H9 (cell line): ENCODE measurements around the gene RAD23B. TPM values are rescaled to one million over a fixed set of nuclear protein-coding genes. Genes with fewer than 3 reads are reported as not detected.

Experiments used
- DNase-seq: peaks from one replicate; pipeline ENCODE4 v3.0.0-alpha.2; 2017
- H2AFZ ChIP-seq: one replicate; pipeline ENCODE4 v1.6.1; 2013; ENCODE audit warnings: mild to moderate bottlenecking, low read length, control low read depth, moderate library complexity
- H2AK5ac ChIP-seq: 2 replicates; pipeline ENCODE4 v1.6.1; 2013; ENCODE audit warnings: low read length, control low read depth, mixed read lengths; ENCODE audit not compliant: insufficient read length
- H2BK120ac ChIP-seq: one replicate; pipeline ENCODE4 v1.6.1; 2013; ENCODE audit warnings: low read depth, mild to moderate bottlenecking, low read length, control low read depth, inconsistent platforms; ENCODE audit not compliant: poor library complexity, severe bottlenecking
- H2BK12ac ChIP-seq: 2 replicates; pipeline ENCODE4 v1.6.1; 2013; ENCODE audit warnings: low read length, control low read depth, mixed read lengths, low read depth; ENCODE audit not compliant: insufficient read length
- H2BK15ac ChIP-seq: 2 replicates; pipeline ENCODE4 v1.6.1; 2013; ENCODE audit warnings: low read depth, low read length, control low read depth
- H2BK20ac ChIP-seq: one replicate; pipeline ENCODE4 v1.6.1; 2013; ENCODE audit warnings: low read depth, mild to moderate bottlenecking, low read length, control low read depth, inconsistent platforms; ENCODE audit not compliant: poor library complexity, severe bottlenecking
- H2BK5ac ChIP-seq: 2 replicates; pipeline ENCODE4 v1.6.1; 2013; ENCODE audit warnings: low read length, control low read depth, mixed read lengths; ENCODE audit not compliant: insufficient read length
- H3K14ac ChIP-seq: 2 replicates; pipeline ENCODE4 v1.6.1; 2013; ENCODE audit warnings: low read length, control low read depth; ENCODE audit not compliant: insufficient read depth
- H3K18ac ChIP-seq: 2 replicates; pipeline ENCODE4 v1.6.1; 2013; ENCODE audit warnings: low read depth, mild to moderate bottlenecking, mixed read lengths, low read length, control low read depth; ENCODE audit not compliant: insufficient read length
- H3K23ac ChIP-seq: 2 replicates; pipeline ENCODE4 v1.6.1; 2013; ENCODE audit warnings: low read length, control low read depth, mixed read lengths, low read depth; ENCODE audit not compliant: insufficient read length
- H3K23me2 ChIP-seq: 2 replicates; pipeline ENCODE4 v1.6.1; 2013; ENCODE audit warnings: low read depth, mild to moderate bottlenecking, mixed read lengths, low read length, control low read depth; ENCODE audit not compliant: insufficient read length, poor library complexity, severe bottlenecking
- H3K27ac ChIP-seq: 2 replicates; pipeline ENCODE4 v1.5.1; 2013; ENCODE audit warnings: low read length, control low read depth, mixed read lengths, low read depth; ENCODE audit not compliant: insufficient read length
- H3K27me3 ChIP-seq: 2 replicates; pipeline ENCODE4 v1.6.1; 2013; ENCODE audit warnings: low read length, control low read depth, inconsistent platforms; ENCODE audit not compliant: insufficient read depth
- H3K4ac ChIP-seq: 2 replicates; pipeline ENCODE4 v1.6.1; 2013; ENCODE audit warnings: low read depth, mild to moderate bottlenecking, control low read depth, inconsistent platforms, low read length, moderate library complexity
- H3K4me1 ChIP-seq: 2 replicates; pipeline ENCODE4 v1.6.1; 2013; ENCODE audit warnings: low read length, control low read depth, inconsistent platforms; ENCODE audit not compliant: insufficient read depth
- H3K4me2 ChIP-seq: 2 replicates; pipeline ENCODE4 v1.6.1; 2013; ENCODE audit warnings: low read length, control low read depth, mixed read lengths; ENCODE audit not compliant: insufficient read length, insufficient read depth
- H3K56ac ChIP-seq: 2 replicates; pipeline ENCODE4 v1.6.1; 2013; ENCODE audit warnings: low read depth, mild to moderate bottlenecking, mixed read lengths, low read length, control low read depth; ENCODE audit not compliant: insufficient read length
- H3K79me1 ChIP-seq: 2 replicates; pipeline ENCODE4 v1.6.1; 2013; ENCODE audit warnings: low read depth, mild to moderate bottlenecking, moderate library complexity, low read length, control low read depth, inconsistent platforms; ENCODE audit not compliant: insufficient read depth, poor library complexity, severe bottlenecking
- H3K79me2 ChIP-seq: 2 replicates; pipeline ENCODE4 v1.6.1; 2013; ENCODE audit warnings: low read length, control low read depth, inconsistent platforms; ENCODE audit not compliant: insufficient read depth
- H3K9ac ChIP-seq: 2 replicates; pipeline ENCODE4 v1.6.1; 2013; ENCODE audit warnings: low read length, control low read depth, mixed read lengths; ENCODE audit not compliant: insufficient read length; ENCODE audit errors: extremely low read depth
- H3K9me3 ChIP-seq: one replicate; pipeline ENCODE4 v1.6.1; 2013; ENCODE audit warnings: low read depth, low read length, inconsistent platforms; ENCODE audit not compliant: control insufficient read depth
- H3T11ph ChIP-seq: one replicate; pipeline ENCODE4 v1.6.1; 2013; ENCODE audit warnings: mild to moderate bottlenecking, low read length, control low read depth, inconsistent platforms
- H4K20me1 ChIP-seq: one replicate; pipeline ENCODE4 v1.6.1; 2013; ENCODE audit not compliant: control insufficient read depth, insufficient read length, insufficient read depth
- H4K5ac ChIP-seq: 2 replicates; pipeline ENCODE4 v1.6.1; 2013; ENCODE audit warnings: low read depth, mild to moderate bottlenecking, mixed read lengths, low read length, control low read depth; ENCODE audit not compliant: insufficient read length
- H4K8ac ChIP-seq: replicated peaks from 2 replicates; pipeline ENCODE4 v1.6.1; 2013; ENCODE audit warnings: low read length, control low read depth, mixed read lengths, low read depth; ENCODE audit not compliant: insufficient read length
- H4K91ac ChIP-seq: 2 replicates; pipeline ENCODE4 v1.6.1; 2013; ENCODE audit warnings: low read depth, mild to moderate bottlenecking, moderate library complexity, mixed read lengths, low read length, control low read depth; ENCODE audit not compliant: insufficient read length
- H3K27ac Mint-ChIP-seq, 3 experiments: 2 replicates in 2 of 3; 3 replicates in 1 of 3; pipeline ENCODE4 v1.8.0; 2020 to 2021; ENCODE audit warnings: mixed read lengths in 3 of 3, mild to moderate bottlenecking in 1 of 3, moderate library complexity in 1 of 3
- H3K27me3 Mint-ChIP-seq: 2 replicates; pipeline ENCODE4 v1.8.0; 2021; ENCODE audit warnings: low read depth, mild to moderate bottlenecking, moderate library complexity, mixed read lengths
- H3K36me3 Mint-ChIP-seq, 3 experiments: 2 replicates in 2 of 3; 3 replicates in 1 of 3; pipeline ENCODE4 v1.8.0; 2020 to 2021; ENCODE audit warnings: low read depth in 3 of 3, mixed read lengths in 3 of 3; ENCODE audit not compliant: insufficient read depth in 1 of 3
- H3K4me1 Mint-ChIP-seq, 2 experiments: 2 replicates each; pipeline ENCODE4 v1.8.0; 2020; ENCODE audit warnings: mixed read lengths in 2 of 2
- H3K4me3 Mint-ChIP-seq, 2 experiments: 2 replicates in 1 of 2; 3 replicates in 1 of 2; pipeline ENCODE4 v1.8.0; 2020 to 2021; ENCODE audit warnings: mild to moderate bottlenecking in 2 of 2, mixed read lengths in 2 of 2, moderate library complexity in 1 of 2
- H3K9me3 Mint-ChIP-seq, 2 experiments: 2 replicates in 1 of 2; 3 replicates in 1 of 2; pipeline ENCODE4 v1.8.0; 2020; ENCODE audit warnings: mild to moderate bottlenecking in 2 of 2, mixed read lengths in 2 of 2, moderate library complexity in 1 of 2
- CTCF ChIP-seq: fragments of 200-600 bp; sonication (generic); conservative IDR thresholded peaks from 3 replicates; pipeline ENCODE4 v1.8.0; 2021; ENCODE audit warnings: antibody characterized with exemption, mild to moderate bottlenecking
- WGBS: extraction: QIAGEN DNeasy Blood & Tissue Kit; methylation state at CpG from one replicate; pipeline ENCODE4 v1.1.7; 2013; ENCODE audit warnings: missing lambda C conversion rate, low lambda C conversion rate, mixed read lengths; ENCODE audit not compliant: insufficient read length; ENCODE audit errors: extremely low coverage; 5-methylcytosine and 5-hydroxymethylcytosine counted together
- total RNA-seq: library from RNA; stranded (reverse); gene quantifications from 2 replicates; pipeline ENCODE4 v1.2.1, GENCODE V29; 2021

The RAD23B gene
- total RNA-seq, 1 experiment from 2014 or later: 154 TPM

- H3K4me3 Mint-ChIP-seq: no peak overlapping the region
- no peak overlapping the region for H3K27ac ChIP-seq
- no peak overlapping the region for H2AFZ ChIP-seq
- no peak overlapping the region for H3T11ph ChIP-seq
- no peak overlapping the region for H2BK12ac ChIP-seq
- no peak overlapping the region for H4K8ac ChIP-seq
- peak overlapping the region in 2 of 3 experiments; percentile 30 to 37; a peak in 2 of 7 replicates for H3K27ac Mint-ChIP-seq
- H3K79me2 ChIP-seq: peaks cover 10% of the 10 kb centered on the region; the same call in 1 of the 2 replicates
- H3K9me3 ChIP-seq: no peaks in the 10 kb centered on the region
- no peak overlapping the region for H2BK5ac ChIP-seq
- H3K36me3 Mint-ChIP-seq: peaks cover 36 to 81% (median 73%) of the 10 kb centered on the region in 3 experiments; a peak in 6 of 7 replicates
- WGBS: no CpG with 5 or more reads among the region's 8 CpGs
- DNase-seq: no peak
- no peak overlapping the region for H4K5ac ChIP-seq
- H3K4me1 Mint-ChIP-seq: peaks cover 15 to 17% of the 10 kb centered on the region in 2 experiments
- no peak overlapping the region for H3K9ac ChIP-seq
- H3K14ac ChIP-seq: no peak overlapping the region
- no peaks in the 10 kb centered on the region for H3K23me2 ChIP-seq
- H3K23ac ChIP-seq: no peak overlapping the region
- H3K9me3 Mint-ChIP-seq: no peaks in the 10 kb centered on the region
- H3K4me2 ChIP-seq: no peak overlapping the region
- H2BK120ac ChIP-seq: no peak overlapping the region
- H3K4me1 ChIP-seq: peaks cover 3% of the 10 kb centered on the region; the same call in 1 of the 2 replicates
- no peaks in the 10 kb centered on the region for H3K27me3 ChIP-seq
- no peak overlapping the region for H2BK20ac ChIP-seq
- no peak overlapping the region for H4K91ac ChIP-seq
- TF ChIP-seq CTCF: no peak
- H3K27me3 Mint-ChIP-seq: no peaks in the 10 kb centered on the region
- H3K18ac ChIP-seq: no peak overlapping the region
- no peak overlapping the region for H3K56ac ChIP-seq
- H2AK5ac ChIP-seq: no peak overlapping the region
- no peak overlapping the region for H2BK15ac ChIP-seq
- H3K79me1 ChIP-seq: peaks cover 15% of the 10 kb centered on the region
- H4K20me1 ChIP-seq: no peaks in the 10 kb centered on the region
- H3K4ac ChIP-seq: no peak overlapping the region
Observed at GRCh38 chr9:107312376-107313050, 29.4 kb downstream of the RAD23B start.
